Breast epithelium (tissue), 4 donors: ENCODE data around the gene DPP7. TPM values are rescaled to one million over a fixed set of nuclear protein-coding genes. Genes with fewer than 3 reads are reported as not detected.
"Not testable (repeated sequence)": the region's sequence is repeated elsewhere in the genome, so short reads cannot be mapped to it uniquely, and the experiment has no call there.

Experiments
- DNase-seq, 2 donors: peaks; one replicate each; pipeline ENCODE4 v3.0.0-alpha.2; 2019; ENCODE audit warnings: low spot score in 2 of 2
- H3K27ac ChIP-seq, 2 donors: fragments of 200-600 bp; sonication (generic) in 1 of 2; one replicate each; pipeline ENCODE4 v1.5.1; 2016 to 2019; ENCODE audit warnings: mild to moderate bottlenecking in 1 of 2
- H3K27me3 ChIP-seq, 2 donors: fragments of 200-600 bp; sonication (generic) in 1 of 2; one replicate each; pipeline versions ENCODE4 v1.5.1 to v1.6.0; 2017 to 2019; ENCODE audit warnings: control low read depth in 1 of 2, mild to moderate bottlenecking in 1 of 2
- H3K36me3 ChIP-seq: fragments of 200-600 bp; one replicate; pipeline ENCODE4 v1.5.1; 2019
- H3K4me1 ChIP-seq, 2 donors: fragments of 200-600 bp; sonication (generic); one replicate each; pipeline ENCODE4 v1.5.1; 2016 to 2019; ENCODE audit warnings: control low read depth in 1 of 2
- H3K4me3 ChIP-seq, 3 donors: fragments of 200-600 bp; sonication (generic); 1 replicate in 2 of 3; 2 replicates in 1 of 3; pipeline ENCODE4 v1.5.1; 2016 to 2019; ENCODE audit warnings: mild to moderate bottlenecking in 3 of 3, moderate library complexity in 2 of 3
- H3K9me3 ChIP-seq, 2 donors: fragments of 200-600 bp; sonication (generic) in 1 of 2; one replicate each; pipeline ENCODE4 v1.5.1; 2016 to 2019; ENCODE audit warnings: control low read depth in 1 of 2
- POLR2A ChIP-seq: fragments of 450-650 bp; IDR thresholded peaks from one replicate; pipeline ENCODE4 v1.6.1; 2016; ENCODE audit warnings: antibody characterized with exemption, mild to moderate bottlenecking, moderate library complexity
- POLR2AphosphoS5 ChIP-seq, 3 donors: sonication (generic); formaldehyde crosslinking; IDR thresholded peaks; one replicate each; pipeline ENCODE4 v1.6.1; 2017; ENCODE audit warnings: antibody characterized with exemption in 3 of 3
- intact Hi-C: fragments of 100-400 bp; cut with DNase I; formaldehyde crosslinking; loops from one replicate; pipeline ENCODE4 v1.15.1; 2023; ENCODE audit warnings: low total_unique reads
- total RNA-seq, 3 donors: library from RNA; depleted of rRNA; stranded (reverse); fragments of >200 nt; gene quantifications; one replicate each; pipeline ENCODE4 v1.1.0, GENCODE V29; 2016
- TF ChIP-seq, protein P1 (sequence below), 3 donors: fragments of 450-650 bp; IDR thresholded peaks; one replicate each; pipeline ENCODE4 v1.5.1; 2016 to 2017; ENCODE audit warnings: antibody characterized with exemption in 3 of 3, mild to moderate bottlenecking in 3 of 3, moderate library complexity in 3 of 3

Gene DPP7
- total RNA-seq, 3 donors from 2014 or later: 115 to 137 (median 132) TPM

DNA sequence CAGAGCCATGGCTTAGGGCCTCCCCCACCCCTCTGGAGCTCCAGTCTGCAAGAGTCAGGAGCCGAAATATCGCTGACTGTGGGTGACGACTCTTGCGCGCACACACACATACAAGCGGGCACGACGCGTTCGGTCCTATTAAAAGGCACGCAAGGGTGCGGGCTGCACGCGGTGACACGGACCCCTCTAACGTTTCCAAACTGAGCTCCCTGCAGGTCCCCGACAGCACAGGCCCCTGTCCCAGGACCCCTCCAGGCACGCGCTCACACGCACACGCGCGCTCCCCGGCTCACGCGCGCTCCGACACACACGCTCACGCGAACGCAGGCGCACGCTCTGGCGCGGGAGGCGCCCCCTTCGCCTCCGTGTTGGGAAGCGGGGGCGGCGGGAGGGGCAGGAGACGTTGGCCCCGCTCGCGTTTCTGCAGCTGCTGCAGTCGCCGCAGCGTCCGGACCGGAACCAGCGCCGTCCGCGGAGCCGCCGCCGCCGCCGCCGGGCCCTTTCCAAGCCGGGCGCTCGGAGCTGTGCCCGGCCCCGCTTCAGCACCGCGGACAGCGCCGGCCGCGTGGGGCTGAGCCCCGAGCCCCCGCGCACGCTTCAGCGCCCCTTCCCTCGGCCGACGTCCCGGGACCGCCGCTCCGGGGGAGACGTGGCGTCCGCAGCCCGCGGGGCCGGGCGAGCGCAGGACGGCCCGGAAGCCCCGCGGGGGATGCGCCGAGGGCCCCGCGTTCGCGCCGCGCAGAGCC, 24.4 kb upstream of the DPP7 start, which contains the start of gene GRIN1:
GRIN1 (plus strand) TSS at position 433 of the 746 bp plus-strand sequence. CDS start 333 bp downstream, outside the sequence.
- Histone ChIP-seq H3K9me3 (no peaks in the 10 kb centered on the region), H3K27ac (no peak within 1 kb of the TSS), H3K4me1 (no peaks in the 10 kb centered on the region), H3K36me3 (no peaks in the 10 kb centered on the region), H3K4me3 (peak within 1 kb of the TSS in 1 of 3 donors; percentile 49), H3K27me3 (peaks cover 6 to 84% of the 10 kb centered on the region in 2 donors)
- no peak for DNase-seq
- TF ChIP-seq, protein P1, sequence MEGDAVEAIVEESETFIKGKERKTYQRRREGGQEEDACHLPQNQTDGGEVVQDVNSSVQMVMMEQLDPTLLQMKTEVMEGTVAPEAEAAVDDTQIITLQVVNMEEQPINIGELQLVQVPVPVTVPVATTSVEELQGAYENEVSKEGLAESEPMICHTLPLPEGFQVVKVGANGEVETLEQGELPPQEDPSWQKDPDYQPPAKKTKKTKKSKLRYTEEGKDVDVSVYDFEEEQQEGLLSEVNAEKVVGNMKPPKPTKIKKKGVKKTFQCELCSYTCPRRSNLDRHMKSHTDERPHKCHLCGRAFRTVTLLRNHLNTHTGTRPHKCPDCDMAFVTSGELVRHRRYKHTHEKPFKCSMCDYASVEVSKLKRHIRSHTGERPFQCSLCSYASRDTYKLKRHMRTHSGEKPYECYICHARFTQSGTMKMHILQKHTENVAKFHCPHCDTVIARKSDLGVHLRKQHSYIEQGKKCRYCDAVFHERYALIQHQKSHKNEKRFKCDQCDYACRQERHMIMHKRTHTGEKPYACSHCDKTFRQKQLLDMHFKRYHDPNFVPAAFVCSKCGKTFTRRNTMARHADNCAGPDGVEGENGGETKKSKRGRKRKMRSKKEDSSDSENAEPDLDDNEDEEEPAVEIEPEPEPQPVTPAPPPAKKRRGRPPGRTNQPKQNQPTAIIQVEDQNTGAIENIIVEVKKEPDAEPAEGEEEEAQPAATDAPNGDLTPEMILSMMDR (IDR thresholded peaks at IDR 0.05): no peak
- no peak for TF ChIP-seq POLR2A
- TF ChIP-seq POLR2AphosphoS5 (IDR thresholded peaks at IDR 0.05): no peak
- intact Hi-C loops: no loop called here

DNA sequence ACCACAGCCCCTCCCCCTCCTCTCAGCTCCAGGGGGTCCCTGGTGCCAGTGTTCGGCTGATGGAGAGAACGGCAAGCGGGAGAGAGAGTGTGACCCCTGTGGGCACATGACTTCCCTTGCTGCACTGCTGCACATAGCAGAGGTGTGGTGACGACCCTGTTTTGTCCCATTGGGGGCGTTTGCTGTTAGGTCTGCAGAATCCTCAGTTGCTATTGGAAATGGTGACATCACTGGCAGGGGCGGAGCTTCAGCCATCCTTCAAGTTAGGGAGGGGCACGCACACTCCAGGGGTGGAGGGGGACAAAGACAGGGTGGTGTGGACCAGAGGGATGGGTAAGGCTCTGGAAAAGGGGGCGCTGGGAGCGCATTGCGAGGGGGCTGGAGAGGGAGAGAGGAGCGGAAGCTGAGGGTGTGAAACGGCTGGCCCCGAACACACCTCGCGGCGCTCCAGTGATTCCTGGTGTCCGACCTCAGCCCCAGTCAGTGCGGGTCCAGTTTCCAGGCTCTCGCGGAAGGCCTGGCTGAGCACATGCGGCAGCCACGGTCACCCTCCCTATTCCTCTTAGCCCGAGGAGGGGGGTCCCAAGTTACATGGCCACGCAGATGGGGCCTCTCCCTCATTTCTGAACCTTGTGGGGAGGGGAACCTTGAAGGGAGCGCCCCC, 23.7 kb upstream of the DPP7 start:
- H3K9me3 ChIP-seq: no peaks in the 10 kb centered on the region
- H3K27ac ChIP-seq: no peak overlapping the region
- no peak for DNase-seq
- intact Hi-C loops: no loop called here
- H3K36me3 ChIP-seq: no peaks in the 10 kb centered on the region
- no peak for TF ChIP-seq POLR2AphosphoS5 (IDR thresholded peaks at IDR 0.05)
- TF ChIP-seq, protein P1 (IDR thresholded peaks at IDR 0.05): no peak
- no peak for TF ChIP-seq POLR2A
- no peaks in the 10 kb centered on the region for H3K4me1 ChIP-seq
- H3K4me3 ChIP-seq: no peak overlapping the region
- H3K27me3 ChIP-seq: peaks cover 6 to 77% of the 10 kb centered on the region in 2 donors

DNA sequence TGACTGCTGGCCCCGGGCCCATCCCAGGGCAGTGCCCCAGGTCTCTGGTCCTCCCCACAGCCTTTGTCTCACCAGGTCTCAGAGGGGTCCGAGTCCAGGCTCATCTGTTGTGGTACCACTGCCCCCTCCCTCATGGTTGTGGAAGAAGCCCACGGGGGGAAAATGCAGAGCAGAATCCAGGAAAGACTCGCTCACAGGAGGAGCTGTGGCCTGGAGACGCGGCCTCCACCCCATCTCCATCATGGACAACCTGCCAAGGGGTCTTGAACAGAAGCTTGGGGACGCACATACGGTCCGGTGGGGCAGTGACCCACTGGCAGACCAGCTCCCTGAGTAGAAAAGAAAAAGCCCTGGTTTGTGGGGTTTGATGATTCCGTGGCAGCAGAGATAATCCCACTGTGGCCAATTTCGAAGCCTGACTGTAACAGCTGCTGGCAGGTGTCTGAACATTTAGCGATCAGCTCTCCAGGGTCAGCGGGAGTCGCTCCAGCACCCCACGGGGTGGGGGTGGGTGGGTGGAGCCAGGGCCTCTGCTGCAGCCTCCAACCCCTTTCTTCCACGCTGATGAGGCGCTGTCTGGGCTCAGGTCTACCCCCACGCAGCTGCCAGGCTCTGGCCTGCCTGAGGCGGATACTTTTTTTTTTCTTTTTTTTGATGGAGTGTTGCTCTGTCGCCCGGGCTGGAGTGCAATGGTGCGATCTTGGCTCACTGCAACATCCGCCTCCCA, 22.5 kb upstream of the DPP7 start:
- H3K4me3 ChIP-seq: no peak overlapping the region
- no peaks in the 10 kb centered on the region for H3K36me3 ChIP-seq
- H3K27me3 ChIP-seq: peaks cover 6 to 66% of the 10 kb centered on the region in 2 donors
- no peak for DNase-seq
- H3K27ac ChIP-seq: no peak overlapping the region
- no peaks in the 10 kb centered on the region for H3K4me1 ChIP-seq
- intact Hi-C loops: no loop called here
- TF ChIP-seq POLR2A (no peak), POLR2AphosphoS5 (IDR thresholded peaks at IDR 0.05) (no peak)
- TF ChIP-seq, protein P1 (IDR thresholded peaks at IDR 0.05): no peak
- no peaks in the 10 kb centered on the region for H3K9me3 ChIP-seq

DNA sequence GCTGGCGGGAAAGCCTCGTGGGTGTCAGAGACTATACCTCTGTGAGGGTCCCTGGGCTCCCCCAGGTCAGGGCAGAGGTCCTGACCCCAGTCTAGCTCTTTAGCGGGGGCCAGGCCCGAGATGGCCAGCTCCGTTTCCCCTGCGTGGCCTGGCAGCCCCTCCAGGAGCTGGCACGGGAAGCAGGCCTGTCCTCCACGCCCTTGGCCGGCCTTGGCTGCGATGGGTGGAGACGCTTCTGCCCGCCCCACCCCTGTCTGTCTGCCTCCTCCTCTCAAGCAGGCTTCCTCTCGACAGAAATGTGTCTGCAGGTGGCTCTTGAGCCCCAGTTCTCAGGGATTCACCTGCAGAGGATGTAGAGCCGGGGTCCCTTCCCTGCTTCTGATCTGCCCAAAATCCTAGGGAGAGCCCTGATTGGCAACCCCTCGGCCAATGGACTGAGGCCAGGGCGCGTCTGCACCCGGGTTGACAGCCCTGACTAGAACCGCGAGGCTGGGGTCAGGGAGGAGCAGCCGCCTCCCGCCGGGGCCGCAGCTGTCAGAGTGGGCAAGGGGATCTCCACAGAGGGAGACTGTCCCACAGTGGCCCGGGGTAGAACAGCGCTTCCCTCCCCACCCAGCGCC, 21.8 kb upstream of the DPP7 start:
- intact Hi-C loops: no loop called here
- peaks cover 6 to 59% of the 10 kb centered on the region in 2 donors for H3K27me3 ChIP-seq
- H3K36me3 ChIP-seq: no peaks in the 10 kb centered on the region
- no peak overlapping the region for H3K27ac ChIP-seq
- no peak for DNase-seq
- no peak for TF ChIP-seq POLR2AphosphoS5 (IDR thresholded peaks at IDR 0.05)
- TF ChIP-seq, protein P1 (IDR thresholded peaks at IDR 0.05): no peak
- no peak for TF ChIP-seq POLR2A
- H3K4me1 ChIP-seq: no peaks in the 10 kb centered on the region
- H3K4me3 ChIP-seq: no peak overlapping the region
- H3K9me3 ChIP-seq: no peaks in the 10 kb centered on the region

DNA sequence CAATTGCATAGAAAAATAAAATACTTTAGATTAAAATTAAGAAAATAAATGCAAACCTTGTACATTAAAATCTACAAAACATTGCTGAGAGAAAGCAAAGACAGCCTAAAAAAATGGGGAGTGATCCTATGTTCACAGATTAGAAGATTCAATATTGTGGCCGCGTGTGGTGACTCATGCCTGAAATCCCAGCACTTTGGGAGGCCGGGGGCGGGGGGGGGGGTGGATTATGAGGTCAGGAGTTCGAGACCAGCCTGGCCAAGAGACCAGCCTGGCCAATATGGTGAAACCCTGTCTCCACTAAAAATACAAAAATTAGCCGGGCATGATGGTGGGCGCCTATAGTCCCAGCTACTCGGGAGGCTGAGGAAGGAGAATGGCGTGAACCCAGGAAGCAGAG, 20.6 kb upstream of the DPP7 start:
- peaks cover 6 to 47% of the 10 kb centered on the region in 2 donors for H3K27me3 ChIP-seq
- H3K27ac ChIP-seq, H3K9me3 ChIP-seq, intact Hi-C loops, H3K36me3 ChIP-seq, DNase-seq, H3K4me3 ChIP-seq, H3K4me1 ChIP-seq: not testable (repeated sequence)
